GM19452 (cell line): Measurements from ENCODE around the gene ABHD15.

Source experiments
- ATAC-seq: cut with Tn5 transposase; IDR thresholded peaks from one replicate; pipeline ENCODE4 v1.9.1; 2021; ENCODE audit not compliant: unreplicated experiment

Gene ABHD15, protein sequence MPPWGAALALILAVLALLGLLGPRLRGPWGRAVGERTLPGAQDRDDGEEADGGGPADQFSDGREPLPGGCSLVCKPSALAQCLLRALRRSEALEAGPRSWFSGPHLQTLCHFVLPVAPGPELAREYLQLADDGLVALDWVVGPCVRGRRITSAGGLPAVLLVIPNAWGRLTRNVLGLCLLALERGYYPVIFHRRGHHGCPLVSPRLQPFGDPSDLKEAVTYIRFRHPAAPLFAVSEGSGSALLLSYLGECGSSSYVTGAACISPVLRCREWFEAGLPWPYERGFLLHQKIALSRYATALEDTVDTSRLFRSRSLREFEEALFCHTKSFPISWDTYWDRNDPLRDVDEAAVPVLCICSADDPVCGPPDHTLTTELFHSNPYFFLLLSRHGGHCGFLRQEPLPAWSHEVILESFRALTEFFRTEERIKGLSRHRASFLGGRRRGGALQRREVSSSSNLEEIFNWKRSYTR

DNA sequence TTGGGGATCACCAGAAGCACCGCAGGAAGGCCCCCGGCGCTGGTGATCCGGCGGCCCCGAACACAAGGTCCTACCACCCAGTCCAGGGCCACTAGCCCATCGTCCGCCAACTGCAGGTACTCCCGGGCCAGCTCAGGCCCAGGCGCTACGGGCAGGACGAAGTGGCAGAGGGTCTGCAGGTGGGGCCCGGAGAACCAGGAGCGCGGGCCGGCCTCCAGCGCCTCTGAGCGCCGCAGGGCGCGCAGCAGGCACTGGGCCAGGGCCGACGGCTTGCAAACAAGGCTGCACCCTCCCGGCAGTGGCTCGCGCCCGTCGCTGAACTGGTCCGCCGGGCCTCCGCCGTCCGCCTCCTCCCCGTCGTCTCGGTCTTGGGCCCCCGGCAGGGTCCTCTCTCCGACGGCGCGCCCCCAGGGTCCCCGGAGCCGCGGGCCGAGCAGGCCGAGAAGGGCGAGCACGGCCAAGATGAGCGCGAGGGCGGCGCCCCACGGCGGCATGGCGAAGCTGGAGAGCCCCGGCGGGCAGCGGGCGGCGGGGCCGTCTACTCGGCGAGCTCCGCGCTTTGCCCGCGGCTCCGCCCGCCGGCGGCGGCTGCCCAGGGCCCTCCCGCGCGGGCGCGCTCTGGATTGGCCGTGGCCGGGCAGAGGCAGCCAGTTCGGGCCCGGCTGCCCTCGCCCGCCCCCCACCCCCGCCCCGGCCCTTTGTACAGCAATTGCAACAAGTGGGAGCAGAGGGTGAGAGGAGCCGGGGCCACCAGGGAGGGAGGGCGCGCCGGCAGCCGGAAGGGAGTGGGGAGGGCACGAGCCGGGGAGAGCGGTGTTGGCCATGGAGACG is at the start of gene ABHD15:
Gene ABHD15 (minus strand): TSS at position 565 of the 831 bp plus-strand sequence. CDS start 71 bp downstream, at position 494.
- ATAC-seq = no peak

DNA sequence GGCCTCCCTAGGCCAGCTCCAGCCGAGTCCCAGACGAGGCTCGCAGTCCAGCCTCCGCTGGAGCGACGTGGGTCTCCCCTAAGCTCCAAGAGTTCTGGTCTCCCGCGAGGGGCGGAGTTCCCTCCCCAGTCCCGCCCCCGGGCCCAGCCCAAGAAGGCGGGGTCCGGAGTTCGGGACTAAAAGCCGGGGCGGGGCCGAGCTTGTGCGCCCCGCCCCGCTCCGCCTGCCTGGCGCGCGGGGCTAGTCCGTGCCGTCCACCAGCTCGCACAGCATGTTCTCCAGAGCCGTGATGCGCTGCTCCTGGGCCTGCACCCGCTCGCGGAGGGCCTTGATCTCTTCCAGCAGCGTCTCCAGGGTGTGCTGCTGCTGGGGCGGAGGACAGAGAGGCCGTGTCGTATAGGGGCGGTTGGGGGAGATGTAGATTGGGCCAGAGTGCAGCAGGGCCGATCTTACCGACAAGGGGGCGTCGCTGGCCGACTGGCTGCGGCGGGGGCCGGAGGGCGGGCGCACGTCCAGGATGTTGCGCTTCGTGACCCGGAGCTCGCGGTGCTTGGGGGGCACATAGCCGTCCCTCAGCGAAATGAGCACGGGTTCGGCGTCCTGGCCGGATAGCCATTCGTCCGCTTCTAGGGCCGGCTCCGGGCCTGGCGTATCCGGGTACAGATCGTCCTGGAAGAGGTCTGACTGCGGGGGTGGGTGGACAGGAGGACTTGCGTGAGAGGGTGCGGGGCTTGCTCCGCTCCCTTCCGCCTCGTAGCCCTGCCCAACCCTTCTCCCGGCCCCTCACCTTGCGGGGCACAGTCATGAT is 48.9 kb upstream of the ABHD15 start:
- no peak for ATAC-seq

GRCh38 chr17:29615048-29615385 is 48.2 kb upstream of the ABHD15 start:
- no peak for ATAC-seq

DNA sequence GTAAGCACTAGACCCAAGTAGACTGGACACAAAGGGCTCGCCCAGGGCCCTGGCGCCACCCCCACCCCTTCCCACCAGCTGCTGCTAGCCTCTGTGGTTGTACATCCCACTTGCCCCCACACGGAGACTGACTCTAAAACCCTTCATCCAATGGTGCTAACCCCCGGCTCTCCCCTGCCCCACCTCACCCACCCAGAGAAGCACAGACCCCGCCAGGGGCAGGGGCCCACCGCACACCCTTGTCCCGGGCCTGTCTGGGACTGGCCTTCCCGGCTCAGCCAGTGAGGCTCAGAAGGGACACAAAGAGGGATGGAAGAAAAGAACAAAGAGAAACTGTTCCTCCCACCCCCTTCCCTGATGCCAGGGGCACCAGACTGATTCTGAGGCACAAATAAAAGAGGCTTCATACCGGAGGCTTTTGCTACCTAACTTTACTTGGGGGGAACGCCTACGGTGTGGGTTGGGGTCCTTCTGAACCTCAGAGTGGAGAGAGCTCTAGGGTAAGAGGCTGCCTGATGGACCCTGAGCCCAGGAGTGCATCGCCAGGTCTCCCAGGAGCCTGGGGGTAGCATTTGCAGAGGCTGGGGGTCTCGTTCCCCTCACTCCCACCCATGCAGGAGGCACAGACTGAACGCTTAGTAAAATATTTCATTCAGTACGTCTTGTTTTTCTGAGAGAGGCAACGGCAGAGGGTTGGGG is 47.7 kb upstream of the ABHD15 start:
- no peak for ATAC-seq

GRCh38 chr17:29613856-29614255 is 47.0 kb upstream of the ABHD15 start:
- ATAC-seq = no peak

DNA sequence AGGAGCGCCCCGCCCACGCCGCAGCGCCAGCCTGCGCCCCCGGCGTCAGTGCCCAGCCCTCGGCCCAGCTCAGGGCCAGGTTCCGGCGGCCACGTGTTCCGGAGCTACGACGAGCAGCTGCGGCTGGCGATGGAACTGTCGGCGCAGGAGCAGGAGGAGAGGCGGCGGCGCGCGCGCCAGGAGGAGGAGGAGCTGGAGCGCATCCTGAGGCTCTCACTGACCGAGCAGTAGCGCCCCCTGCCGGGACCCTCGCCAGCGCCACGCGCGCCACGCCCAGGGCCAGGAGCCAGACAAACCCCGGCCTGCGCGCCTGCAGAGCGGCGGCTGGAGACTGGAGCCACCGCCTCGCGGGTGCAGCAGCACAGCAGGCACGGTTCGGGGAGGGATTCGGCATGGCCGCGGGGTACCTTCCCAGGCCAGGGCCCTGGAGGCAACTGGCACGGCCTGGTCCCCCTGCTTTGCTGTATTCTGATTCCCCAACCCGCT is 46.6 kb upstream of the ABHD15 start:
- no peak for ATAC-seq

- ATAC-seq = no peak
Measured at GRCh38 chr17:29612404-29613280, 45.8 kb upstream of the ABHD15 start.

DNA sequence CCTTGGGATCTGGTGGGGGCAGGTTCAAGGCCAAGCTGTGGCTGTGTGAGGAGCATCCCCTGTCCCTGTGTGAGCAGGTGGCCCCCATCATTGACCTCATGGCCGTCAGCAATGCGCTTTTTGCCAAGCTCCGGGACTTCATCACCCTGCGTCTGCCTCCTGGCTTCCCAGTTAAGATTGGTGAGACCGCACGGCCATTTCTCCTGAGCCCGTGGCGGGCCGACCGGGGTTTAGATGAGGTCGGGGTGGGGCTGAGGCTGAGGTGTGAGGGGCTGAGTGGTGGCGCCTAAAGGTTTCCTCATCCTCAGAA is 45.2 kb upstream of the ABHD15 start:
- no peak for ATAC-seq

- ATAC-seq = no peak
Measured at GRCh38 chr17:29611351-29612093, 44.7 kb upstream of the ABHD15 start.

- ATAC-seq = no peak
Measured at GRCh38 chr17:29610395-29610794, 43.6 kb upstream of the ABHD15 start.

DNA sequence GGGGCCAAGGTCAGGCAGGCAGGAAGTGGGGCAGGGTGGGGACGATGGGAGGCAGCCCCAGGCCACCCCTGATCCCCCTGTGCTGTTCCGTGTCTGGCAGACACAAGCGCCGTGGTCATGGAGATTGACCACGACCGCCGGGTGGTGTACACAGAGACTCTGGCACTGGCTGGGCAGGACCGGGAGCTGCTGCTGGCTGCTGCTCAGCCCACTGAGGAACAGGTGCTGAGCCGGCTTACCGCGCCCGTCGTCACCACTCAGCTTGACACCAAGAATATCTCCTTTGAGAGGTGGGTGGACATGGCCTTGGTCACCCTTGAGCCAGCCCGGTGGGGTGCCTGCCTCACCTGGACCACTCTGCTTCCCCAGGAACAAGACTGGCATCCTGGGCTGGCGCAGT is 42.1 kb upstream of the ABHD15 start:
- ATAC-seq = no peak

DNA sequence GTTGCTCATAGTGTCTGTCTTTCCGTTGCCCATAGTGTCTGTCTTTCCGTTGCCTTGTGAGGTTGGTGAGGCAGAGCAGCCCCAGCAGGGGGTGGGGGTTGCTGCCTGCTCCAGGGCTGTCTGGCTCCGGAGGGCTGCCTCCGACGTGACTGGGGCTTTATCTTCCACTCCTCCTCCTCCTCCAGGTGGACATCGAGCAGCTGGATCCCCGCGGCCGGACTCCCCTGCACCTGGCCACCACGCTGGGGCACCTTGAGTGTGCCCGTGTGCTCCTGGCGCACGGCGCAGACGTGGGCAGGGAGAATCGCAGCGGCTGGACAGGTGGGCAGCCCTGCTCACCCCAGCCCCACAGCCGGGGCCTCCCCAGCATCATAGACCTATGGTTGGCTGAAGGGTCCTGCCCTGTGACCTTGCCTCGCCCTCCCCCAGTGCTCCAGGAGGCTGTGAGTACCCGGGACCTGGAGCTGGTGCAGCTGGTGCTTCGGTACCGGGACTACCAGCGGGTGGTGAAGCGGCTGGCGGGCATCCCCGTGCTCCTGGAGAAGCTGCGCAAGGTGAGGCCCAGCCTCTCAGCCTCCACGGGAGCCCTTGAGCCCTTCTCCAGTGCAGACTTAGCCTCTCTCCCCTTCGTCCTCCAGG is 40.8 kb upstream of the ABHD15 start:
- ATAC-seq = no peak

DNA sequence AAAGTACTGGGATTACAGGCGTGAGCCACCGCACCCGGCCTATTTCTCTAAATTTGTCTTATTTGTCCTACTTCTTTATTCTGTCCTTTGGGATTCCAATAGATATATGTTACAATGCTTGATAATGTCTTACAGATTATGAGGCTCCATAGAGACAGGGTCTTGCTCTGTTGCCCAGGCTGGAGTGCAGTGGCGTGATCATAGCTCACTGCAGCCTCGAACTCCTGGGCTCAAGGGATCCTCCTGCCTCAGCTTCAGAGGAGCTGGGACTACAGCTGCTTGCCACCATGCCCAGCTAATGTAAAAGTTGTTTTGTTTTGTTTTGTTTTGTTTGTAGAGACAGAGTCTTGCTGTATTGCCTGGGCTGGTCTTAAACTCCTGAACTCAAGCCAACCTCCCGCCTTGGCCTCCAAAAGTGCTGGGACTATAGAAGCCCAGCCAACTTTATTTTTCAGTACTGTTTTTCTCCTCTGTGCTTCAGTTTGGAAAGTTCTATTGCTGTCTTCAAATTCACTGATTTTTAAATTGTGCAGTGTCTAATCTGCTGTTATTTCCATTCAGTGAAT is 36.4 kb upstream of the ABHD15 start:
- ATAC-seq = no peak

- no peak for ATAC-seq
Measured at GRCh38 chr17:29597361-29598172, 30.7 kb upstream of the ABHD15 start.

DNA sequence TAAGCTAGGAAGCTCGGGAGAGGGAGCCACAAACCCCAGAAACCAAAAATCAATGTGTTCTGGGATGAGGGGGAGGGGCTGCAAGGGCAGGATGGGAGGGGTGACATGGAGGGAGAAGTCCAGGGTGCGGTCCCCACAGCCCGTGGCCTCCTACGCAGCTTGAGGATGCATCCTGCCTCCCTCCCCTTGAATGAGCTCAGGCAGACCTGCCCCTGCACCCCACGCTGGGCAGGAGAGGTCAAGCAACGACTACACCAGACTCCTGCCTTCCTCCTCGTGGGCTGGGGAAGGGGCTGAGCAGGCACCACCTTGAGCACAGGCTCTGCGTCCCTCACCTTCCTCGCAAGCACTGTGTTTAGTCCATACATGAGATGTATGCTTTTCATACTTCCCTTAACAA is 30.0 kb upstream of the ABHD15 start:
- ATAC-seq = no peak

- ATAC-seq = no peak
Measured at GRCh38 chr17:29595943-29596774, 29.3 kb upstream of the ABHD15 start.
